Breast epithelium (tissue), 4 donors: ENCODE data around the gene ISLR2. TPM values are rescaled to one million over a fixed set of nuclear protein-coding genes. Genes with fewer than 3 reads are reported as not detected.

Experiments used
- DNase-seq, 2 donors: peaks; one replicate each; pipeline ENCODE4 v3.0.0-alpha.2; 2019; ENCODE audit warnings: low spot score in 2 of 2
- H3K27ac ChIP-seq, 2 donors: fragments of 200-600 bp; sonication (generic) in 1 of 2; one replicate each; pipeline ENCODE4 v1.5.1; 2016 to 2019; ENCODE audit warnings: mild to moderate bottlenecking in 1 of 2
- H3K27me3 ChIP-seq, 2 donors: fragments of 200-600 bp; sonication (generic) in 1 of 2; one replicate each; pipeline versions ENCODE4 v1.5.1 to v1.6.0; 2017 to 2019; ENCODE audit warnings: control low read depth in 1 of 2, mild to moderate bottlenecking in 1 of 2
- H3K36me3 ChIP-seq: fragments of 200-600 bp; one replicate; pipeline ENCODE4 v1.5.1; 2019
- H3K4me1 ChIP-seq, 2 donors: fragments of 200-600 bp; sonication (generic); one replicate each; pipeline ENCODE4 v1.5.1; 2016 to 2019; ENCODE audit warnings: control low read depth in 1 of 2
- H3K4me3 ChIP-seq, 3 donors: fragments of 200-600 bp; sonication (generic); 1 replicate in 2 of 3; 2 replicates in 1 of 3; pipeline ENCODE4 v1.5.1; 2016 to 2019; ENCODE audit warnings: mild to moderate bottlenecking in 3 of 3, moderate library complexity in 2 of 3
- H3K9me3 ChIP-seq, 2 donors: fragments of 200-600 bp; sonication (generic) in 1 of 2; one replicate each; pipeline ENCODE4 v1.5.1; 2016 to 2019; ENCODE audit warnings: control low read depth in 1 of 2
- CTCF ChIP-seq, 3 donors: fragments of 450-650 bp; IDR thresholded peaks; one replicate each; pipeline ENCODE4 v1.5.1; 2016 to 2017; ENCODE audit warnings: antibody characterized with exemption in 3 of 3, mild to moderate bottlenecking in 3 of 3, moderate library complexity in 3 of 3
- POLR2A ChIP-seq: fragments of 450-650 bp; IDR thresholded peaks from one replicate; pipeline ENCODE4 v1.6.1; 2016; ENCODE audit warnings: antibody characterized with exemption, mild to moderate bottlenecking, moderate library complexity
- POLR2AphosphoS5 ChIP-seq, 3 donors: sonication (generic); formaldehyde crosslinking; IDR thresholded peaks; one replicate each; pipeline ENCODE4 v1.6.1; 2017; ENCODE audit warnings: antibody characterized with exemption in 3 of 3
- intact Hi-C: fragments of 100-400 bp; cut with DNase I; formaldehyde crosslinking; loops from one replicate; pipeline ENCODE4 v1.15.1; 2023; ENCODE audit warnings: low total_unique reads
- total RNA-seq, 3 donors: library from RNA; depleted of rRNA; stranded (reverse); fragments of >200 nt; gene quantifications; one replicate each; pipeline ENCODE4 v1.1.0, GENCODE V29; 2016

ISLR2 gene
- total RNA-seq, 3 donors from 2014 or later = 0.48 to 0.88 TPM; not detected in 1

- H3K27ac ChIP-seq = peak overlapping the region; percentile 74 to 93
- intact Hi-C loops = no loop called here
- peak in 1 of 2 donors; percentile 38 for DNase-seq
Measured at GRCh38 chr15:74180881-74181602, 50.7 kb downstream of the ISLR2 start.

GRCh38 chr15:74182131-74182530 is 51.7 kb downstream of the ISLR2 start:
- Histone ChIP-seq H3K36me3 (no peaks in the 10 kb centered on the region), H3K27me3 (no peaks in the 10 kb centered on the region), H3K9me3 (no peaks in the 10 kb centered on the region), H3K27ac (no peak overlapping the region), H3K4me1 (peaks cover 18 to 25% of the 10 kb centered on the region in 2 donors), H3K4me3 (no peak overlapping the region)
- TF ChIP-seq CTCF (IDR thresholded peaks at IDR 0.05) = no peak
- TF ChIP-seq POLR2A = no peak
- TF ChIP-seq POLR2AphosphoS5 (IDR thresholded peaks at IDR 0.05) = no peak
- no peak for DNase-seq
- intact Hi-C loops = no loop called here

More at GRCh38 chr15:74180881-74181602, 50.7 kb downstream of the ISLR2 start:
- no peak overlapping the region for H3K4me3 ChIP-seq
- H3K9me3 ChIP-seq = no peaks in the 10 kb centered on the region
- H3K36me3 ChIP-seq = no peaks in the 10 kb centered on the region
- TF ChIP-seq POLR2AphosphoS5 (IDR thresholded peaks at IDR 0.05) = no peak
- TF ChIP-seq POLR2A = no peak
- TF ChIP-seq CTCF (IDR thresholded peaks at IDR 0.05) = no peak
- H3K4me1 ChIP-seq = peaks cover 23 to 26% of the 10 kb centered on the region in 2 donors
- H3K27me3 ChIP-seq = no peaks in the 10 kb centered on the region

GRCh38 chr15:74184582-74185091 is 54.3 kb downstream of the ISLR2 start:
- no peak overlapping the region for H3K4me3 ChIP-seq
- intact Hi-C loops = loop anchor here (1.0 kb wide), 1 partner anchor 27 kb away; no protein-coding TSS in a partner anchor
- no peak for TF ChIP-seq POLR2A
- no peak for TF ChIP-seq CTCF (IDR thresholded peaks at IDR 0.05)
- TF ChIP-seq POLR2AphosphoS5 (IDR thresholded peaks at IDR 0.05) = no peak
- H3K36me3 ChIP-seq = no peaks in the 10 kb centered on the region
- no peaks in the 10 kb centered on the region for H3K27me3 ChIP-seq
- no peak for DNase-seq
- no peaks in the 10 kb centered on the region for H3K9me3 ChIP-seq
- H3K27ac ChIP-seq = no peak overlapping the region
- peaks cover 6 to 9% of the 10 kb centered on the region in 2 donors for H3K4me1 ChIP-seq

- intact Hi-C loops = no loop called here
- DNase-seq = no peak
- no peaks in the 10 kb centered on the region for H3K36me3 ChIP-seq
- no peaks in the 10 kb centered on the region for H3K27me3 ChIP-seq
- no peak overlapping the region for H3K27ac ChIP-seq
- H3K4me1 ChIP-seq = no peaks in the 10 kb centered on the region
- TF ChIP-seq POLR2AphosphoS5 (IDR thresholded peaks at IDR 0.05) (no peak), POLR2A (no peak), CTCF (IDR thresholded peaks at IDR 0.05) (no peak)
- H3K4me3 ChIP-seq = no peak overlapping the region
- H3K9me3 ChIP-seq = no peaks in the 10 kb centered on the region
Measured at GRCh38 chr15:74185710-74186348, 55.4 kb downstream of the ISLR2 start.

Other genes with a start within 250 kb of the ISLR2 start
- gene LOXL1, start 204.1 kb upstream of the ISLR2 start, total RNA-seq = 10 to 100 TPM in 2 of 3 donors, 1 to 10 TPM in 1; 5.6 to 11.3 (median 10.8) TPM
- gene STOML1, start 138.3 kb upstream of the ISLR2 start, total RNA-seq = 10 to 100 TPM in 1 of 3 donors, 1 to 10 TPM in 2; 8.5 to 10.7 (median 9.7) TPM
- gene PML, start 135.9 kb upstream of the ISLR2 start, total RNA-seq = 100 to 1,000 TPM in 1 of 3 donors, 10 to 100 TPM in 2; 37.8 to 103 (median 49.8) TPM
- gene GOLGA6A, start 48.0 kb upstream of the ISLR2 start, total RNA-seq = 1 to 10 TPM in 1 of 3 donors, not detected in 2; 1.0 TPM
- gene ISLR, start 43.1 kb downstream of the ISLR2 start, total RNA-seq = 10 to 100 TPM; 49.2 to 88.0 (median 71.8) TPM
- gene STRA6, start 72.2 kb downstream of the ISLR2 start, total RNA-seq = 1 to 10 TPM in 1 of 3 donors, under 1 TPM in 1, not detected in 1; 0.98 to 1.0 TPM
- gene CCDC33, start 105.7 kb downstream of the ISLR2 start, total RNA-seq = under 1 TPM in 1 of 3 donors, not detected in 2; 0.33 TPM
- 1 to 10 TPM; 1.1 to 4.6 (median 1.3) TPM for gene CYP11A1, start 237.1 kb downstream of the ISLR2 start, total RNA-seq